ENCODE results near the gene CRYGN. TPM values are rescaled to one million over a fixed set of nuclear protein-coding genes. Genes with fewer than 3 reads are reported as not detected.

Gene CRYGN
- total RNA-seq, 2 experiments from 2014 or later: 0.35 TPM; not detected in 1

DNA sequence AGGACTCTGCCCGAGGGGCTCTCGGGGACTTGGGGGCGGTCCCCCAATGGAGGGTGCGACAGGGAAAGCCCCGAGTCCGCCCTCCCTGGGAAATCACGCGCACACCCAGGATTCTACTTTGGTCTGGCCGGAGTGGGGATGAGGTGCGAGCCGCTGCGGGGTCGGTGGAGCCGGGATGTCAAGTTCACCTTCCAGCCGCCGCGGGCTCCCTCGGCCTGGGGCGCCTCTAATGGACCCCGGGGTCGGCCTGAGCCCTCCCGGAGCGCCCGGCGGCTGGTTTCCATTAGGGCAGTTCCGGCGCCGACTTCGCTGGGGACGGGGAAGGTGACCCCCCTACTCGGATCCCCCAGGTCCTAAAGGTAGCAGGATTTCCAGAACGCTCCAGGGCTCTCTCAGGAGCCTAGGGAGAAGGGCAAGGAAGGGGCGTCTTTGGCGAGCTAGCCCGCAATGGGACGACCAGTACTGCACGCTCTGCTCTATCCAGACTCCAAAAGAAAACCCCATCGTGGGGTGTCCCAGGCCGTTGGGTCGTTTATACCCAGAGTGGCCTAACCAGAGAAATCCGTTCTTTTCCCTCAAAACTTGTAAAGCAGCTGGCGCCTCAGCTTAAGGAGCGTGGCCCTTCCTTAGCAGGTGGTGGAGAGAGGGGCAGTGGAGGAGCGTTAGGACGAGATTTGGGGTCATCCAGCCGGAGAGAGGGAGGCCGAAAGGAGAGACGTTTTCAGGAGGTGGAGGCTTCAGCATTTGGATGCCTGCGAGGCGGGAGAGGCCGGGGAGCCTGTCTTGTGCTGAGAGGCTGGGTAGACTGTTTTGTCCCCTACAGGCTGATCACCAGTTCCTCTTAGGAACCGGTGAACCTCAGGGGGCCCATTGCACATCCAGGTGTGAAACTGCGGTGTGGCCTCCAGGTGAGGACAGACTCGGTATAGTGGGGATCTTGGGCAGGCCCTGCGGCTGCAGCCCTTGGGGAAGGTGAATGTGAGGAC, 29.2 kb downstream of the CRYGN start:
- Mint-ChIP-seq H3K4me3 (peak overlapping the region; percentile 13), H3K4me1 (peaks cover 26% of the 10 kb centered on the region), H3K9me3 (no peaks in the 10 kb centered on the region), H3K27ac (no peak overlapping the region), H3K36me3 (ENCODE audit: low read depth) (peaks cover 6% of the 10 kb centered on the region), H3K27me3 (peaks cover 53% of the 10 kb centered on the region)
- CTCF ChIA-PET: interaction anchor here (1.2 kb wide), 1 partner anchor 95 kb away, joined by 4 read pairs; no protein-coding TSS in a partner anchor
- DNase-seq: no peak
- POLR2A ChIA-PET: interaction anchor here (1.7 kb wide), 1 partner anchor 109 kb away, joined by 7 read pairs; the partner anchor contains the start of gene RHEB

DNA sequence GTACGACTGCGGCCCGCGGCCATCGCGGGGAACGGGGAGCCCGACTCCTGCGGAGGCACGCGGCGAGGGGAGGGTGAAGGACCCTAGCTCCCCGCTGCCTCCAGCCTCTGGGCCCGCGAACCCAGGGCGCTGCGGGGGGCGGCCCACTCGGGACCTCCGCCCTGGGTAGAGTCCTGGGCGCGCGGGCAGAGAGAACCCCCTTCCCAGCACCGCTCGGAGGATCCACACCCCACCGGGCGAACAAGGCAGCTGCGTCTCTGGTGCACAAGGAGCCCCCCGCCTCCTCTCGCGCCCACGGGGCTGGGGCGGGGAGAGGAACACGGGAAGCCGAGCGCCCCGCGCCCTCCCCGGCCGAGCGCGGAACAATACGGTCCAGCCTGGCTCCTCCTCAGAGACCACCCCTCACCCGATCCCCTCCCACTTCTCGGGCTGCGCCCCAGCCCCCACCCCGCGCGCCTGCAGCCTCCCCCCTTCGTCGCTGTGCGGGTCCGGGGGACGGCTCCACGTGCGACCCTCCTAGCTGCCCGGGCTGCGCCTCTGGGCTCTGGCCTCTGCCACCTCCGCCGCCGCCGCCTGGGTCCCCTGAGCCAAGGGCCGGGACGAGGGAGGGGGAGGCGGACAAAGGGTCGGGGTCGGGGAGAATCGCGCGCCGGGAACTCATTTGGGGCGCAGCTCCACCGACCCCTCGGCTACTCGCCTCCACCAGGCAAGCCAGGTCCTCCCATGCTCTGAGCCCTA, 30.1 kb downstream of the CRYGN start, which contains the start of gene WDR86:
TSS of gene WDR86 (minus strand) at position 372 of the 738 bp plus-strand sequence. CDS start 449 bp downstream, outside the sequence.
- H3K27me3 Mint-ChIP-seq: peaks cover 50% of the 10 kb centered on the region

DNA sequence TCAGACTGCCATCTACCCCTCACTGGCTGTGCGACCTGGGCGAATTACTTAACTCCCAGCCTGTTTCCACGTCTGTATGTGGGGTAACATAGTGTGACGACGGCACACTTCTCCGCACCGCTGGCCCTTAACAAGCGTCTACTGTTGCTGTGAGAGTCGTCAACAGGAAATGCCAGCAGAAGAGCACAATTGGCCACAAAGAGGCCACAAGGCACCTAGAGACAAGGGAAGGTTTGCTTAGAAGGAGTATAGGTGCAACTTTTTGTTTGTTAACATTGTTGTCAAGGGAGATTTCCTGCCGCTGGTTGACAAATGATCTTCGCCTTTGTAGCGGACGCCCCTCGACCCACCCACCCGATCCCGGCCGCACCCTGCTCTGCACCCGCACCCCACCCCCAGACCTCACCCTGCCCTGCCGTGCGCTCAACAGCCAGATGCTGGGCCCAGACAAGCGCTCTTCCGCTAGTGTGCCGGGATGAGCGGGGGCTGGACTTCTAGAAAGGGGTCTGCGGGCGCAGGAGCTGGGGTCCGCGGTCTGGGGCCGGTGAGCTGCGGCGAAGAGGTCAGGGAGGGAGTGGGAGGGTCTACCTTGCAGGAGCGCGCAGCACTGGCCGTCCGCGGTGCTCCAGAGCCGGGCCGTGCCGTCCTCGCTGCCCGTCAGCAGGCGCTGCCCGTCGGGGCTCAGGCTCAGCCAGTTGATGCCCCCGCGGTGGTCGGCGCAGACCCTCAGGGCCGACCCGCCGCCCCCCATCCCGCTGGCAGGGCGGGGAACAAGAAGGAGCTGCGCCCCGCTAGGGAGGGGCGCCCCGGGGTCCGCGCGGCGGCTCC, 30.9 kb downstream of the CRYGN start:
- Mint-ChIP-seq H3K4me1 (peaks cover 26% of the 10 kb centered on the region), H3K27ac (peak overlapping the region; percentile 68), H3K36me3 (ENCODE audit: low read depth) (peaks cover 6% of the 10 kb centered on the region), H3K4me3 (peak overlapping the region; percentile 65), H3K27me3 (peaks cover 44% of the 10 kb centered on the region), H3K9me3 (no peaks in the 10 kb centered on the region)
- ChIA-PET CTCF (no interaction called here), POLR2A (interaction anchor here (0.9 to 1.7 kb wide), 2 partner anchors 21 to 111 kb away, joined by 3 to 7 read pairs; partner anchors contain the start of gene RHEB)
- peak; percentile 68 for DNase-seq

More for the DNA sequence above, 30.1 kb downstream of the CRYGN start, which contains the start of gene WDR86:
- POLR2A ChIA-PET: interaction anchor here (0.9 to 1.7 kb wide), 2 partner anchors 21 to 110 kb away, joined by 3 to 7 read pairs; partner anchors contain the start of gene RHEB
- Mint-ChIP-seq H3K9me3 (no peaks in the 10 kb centered on the region), H3K4me1 (peaks cover 26% of the 10 kb centered on the region), H3K36me3 (ENCODE audit: low read depth) (peaks cover 6% of the 10 kb centered on the region), H3K27ac (peak within 1 kb of the TSS; percentile 68), H3K4me3 (peak within 1 kb of the TSS; percentile 65)
- CTCF ChIA-PET: no interaction called here
- DNase-seq: no peak

DNA sequence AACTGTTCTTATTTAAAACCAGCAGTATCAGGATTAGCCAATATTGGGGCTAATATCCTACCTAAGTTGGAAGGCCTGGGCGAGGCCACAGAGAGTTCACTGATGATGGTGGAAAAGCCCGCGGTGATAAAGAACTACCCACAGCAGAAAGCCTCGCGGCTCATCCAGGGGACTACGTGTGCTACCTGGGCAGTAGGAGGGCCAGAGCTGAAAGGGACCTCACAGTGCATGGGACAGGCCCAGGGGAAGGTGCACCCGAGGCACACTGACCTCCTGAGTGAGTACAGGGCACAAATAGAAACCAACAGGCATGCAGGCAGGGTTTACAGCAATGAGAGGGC, 31.5 kb downstream of the CRYGN start:
- H3K9me3 Mint-ChIP-seq: no peaks in the 10 kb centered on the region
- H3K27ac Mint-ChIP-seq: peak overlapping the region; percentile 68
- H3K36me3 Mint-ChIP-seq (ENCODE audit: low read depth): peaks cover 6% of the 10 kb centered on the region
- peaks cover 26% of the 10 kb centered on the region for H3K4me1 Mint-ChIP-seq
- DNase-seq: no peak
- ChIA-PET POLR2A (no interaction called here), CTCF (no interaction called here)
- peak overlapping the region; percentile 65 for H3K4me3 Mint-ChIP-seq
- H3K27me3 Mint-ChIP-seq: peaks cover 40% of the 10 kb centered on the region

DNA sequence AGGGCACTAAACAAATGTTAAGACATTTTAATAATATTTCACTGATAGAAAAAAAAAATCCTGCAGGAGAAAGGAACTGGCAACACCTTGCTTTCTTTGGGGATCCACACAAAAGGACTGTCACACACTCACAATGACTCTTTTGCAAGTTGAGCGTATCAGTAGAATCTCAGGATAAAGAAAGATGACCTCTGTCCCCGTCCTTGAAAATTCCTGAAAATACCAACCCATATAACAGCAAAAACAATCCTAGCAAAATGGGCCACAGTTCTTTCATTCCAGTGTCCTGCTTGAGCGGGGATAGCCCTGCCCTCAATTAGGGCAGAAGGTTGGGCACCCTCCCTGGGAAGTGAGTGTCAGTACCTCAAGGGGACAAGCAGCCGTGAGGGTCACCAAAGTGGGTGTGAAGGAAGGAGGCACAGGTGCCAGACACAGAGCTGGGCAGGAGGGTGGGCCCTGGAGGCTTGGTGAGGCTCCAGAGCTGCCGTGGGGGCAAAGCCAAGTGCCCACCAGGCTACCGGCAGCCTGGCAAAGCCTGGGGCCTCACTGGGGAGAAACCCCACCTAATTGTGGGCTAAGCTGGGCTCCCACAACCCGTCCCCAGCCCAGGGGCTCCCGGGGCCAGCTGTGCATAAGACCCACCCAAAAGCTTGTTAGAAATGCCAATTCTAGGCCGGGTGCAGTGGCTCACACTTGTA, 32.9 kb downstream of the CRYGN start:
- Mint-ChIP-seq H3K4me3 (no peak overlapping the region), H3K27ac (no peak overlapping the region), H3K9me3 (no peaks in the 10 kb centered on the region), H3K36me3 (ENCODE audit: low read depth) (peaks cover 3% of the 10 kb centered on the region), H3K27me3 (peaks cover 29% of the 10 kb centered on the region), H3K4me1 (peaks cover 27% of the 10 kb centered on the region)
- DNase-seq: no peak
- ChIA-PET POLR2A (no interaction called here), CTCF (no interaction called here)

DNA sequence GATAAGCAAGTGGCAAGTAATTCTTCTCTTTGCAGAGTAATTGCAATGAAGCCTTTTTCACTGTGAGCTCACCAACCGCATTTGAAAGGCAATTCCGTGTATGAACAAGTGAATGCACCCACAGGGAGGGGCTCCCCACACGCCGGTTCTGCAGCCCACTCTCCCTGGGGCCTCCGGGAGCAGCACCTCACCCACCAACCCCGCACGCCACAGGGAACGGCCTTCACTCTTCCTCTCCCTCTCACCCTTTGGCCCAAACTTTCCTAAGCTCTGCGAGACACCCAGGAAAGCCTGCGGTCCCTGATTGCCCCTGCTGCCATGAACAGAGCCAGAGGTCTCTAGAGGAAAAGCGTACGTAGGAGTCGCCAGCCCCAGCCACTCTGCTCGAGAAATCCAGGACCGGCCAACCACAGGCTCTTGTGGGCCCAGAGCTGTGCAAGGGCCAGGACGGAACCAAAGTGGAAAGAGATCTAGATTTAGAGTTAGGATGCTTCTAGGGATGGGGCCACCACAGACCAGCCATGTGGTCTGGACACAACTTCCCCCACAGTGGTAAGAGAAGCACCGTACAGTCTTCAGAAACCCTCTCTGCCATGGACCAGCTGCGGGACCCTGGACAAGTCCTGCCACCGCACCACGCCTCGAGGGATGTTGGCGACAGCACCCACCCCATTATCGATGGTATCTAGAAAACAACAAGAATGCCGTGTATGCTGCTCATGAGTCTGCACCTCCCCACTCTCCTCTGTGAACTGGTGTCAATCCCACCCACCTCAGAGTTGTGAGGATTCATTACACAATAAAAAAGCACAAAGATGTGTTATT, 33.7 kb downstream of the CRYGN start:
- Mint-ChIP-seq H3K4me3 (no peak overlapping the region), H3K4me1 (peaks cover 27% of the 10 kb centered on the region), H3K27me3 (peaks cover 21% of the 10 kb centered on the region), H3K36me3 (ENCODE audit: low read depth) (peaks cover 3% of the 10 kb centered on the region), H3K9me3 (no peaks in the 10 kb centered on the region), H3K27ac (no peak overlapping the region)
- ChIA-PET CTCF (no interaction called here), POLR2A (no interaction called here)
- no peak for DNase-seq

DNA sequence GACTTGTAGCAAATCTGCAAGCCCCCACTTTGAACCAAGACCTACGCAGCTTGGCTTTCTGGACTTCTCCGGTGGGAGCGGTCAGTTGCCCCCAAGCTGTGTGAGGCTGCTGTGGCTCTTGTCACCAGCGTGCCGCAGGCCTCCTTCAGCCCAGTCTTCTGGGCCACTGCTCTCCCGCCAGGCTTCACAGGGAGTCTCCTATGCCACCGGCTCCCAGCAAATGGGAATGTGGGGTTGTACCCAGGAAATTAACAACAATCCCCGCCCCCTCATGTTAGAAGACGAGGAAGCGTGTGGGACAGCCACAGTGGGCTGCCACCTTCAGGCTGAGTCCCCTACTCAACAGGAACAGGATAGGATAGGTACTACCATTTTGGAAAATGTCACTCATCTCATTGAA, 34.4 kb downstream of the CRYGN start:
- ChIA-PET POLR2A (no interaction called here), CTCF (no interaction called here)
- no peaks in the 10 kb centered on the region for H3K9me3 Mint-ChIP-seq
- H3K27ac Mint-ChIP-seq: no peak overlapping the region
- H3K27me3 Mint-ChIP-seq: peaks cover 15% of the 10 kb centered on the region
- H3K4me3 Mint-ChIP-seq: no peak overlapping the region
- no peaks in the 10 kb centered on the region for H3K36me3 Mint-ChIP-seq (ENCODE audit: low read depth)
- peaks cover 23% of the 10 kb centered on the region for H3K4me1 Mint-ChIP-seq
- DNase-seq: no peak

DNA sequence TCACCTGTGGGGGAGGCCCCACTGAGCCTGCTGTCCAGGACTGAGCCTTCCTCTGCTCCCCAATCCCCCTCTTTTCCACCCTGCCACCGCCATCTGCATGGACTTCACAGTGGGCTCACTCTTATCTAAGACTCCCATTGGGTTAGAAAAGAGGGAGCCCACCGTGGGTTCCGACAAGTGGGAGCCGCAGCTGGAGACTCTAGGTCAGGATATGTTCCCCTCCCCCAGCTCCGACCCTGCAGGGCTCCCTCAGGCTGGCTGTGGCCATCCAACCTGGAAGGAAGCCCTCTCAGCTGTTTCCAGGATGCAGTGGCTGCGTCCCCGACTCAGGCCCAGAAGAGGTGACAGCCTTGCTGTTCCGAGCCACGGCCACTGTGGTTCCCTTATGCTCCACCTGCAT, 34.9 kb downstream of the CRYGN start:
- CTCF ChIA-PET: no interaction called here
- no peaks in the 10 kb centered on the region for H3K9me3 Mint-ChIP-seq
- H3K27me3 Mint-ChIP-seq: peaks cover 10% of the 10 kb centered on the region
- H3K4me1 Mint-ChIP-seq: peaks cover 21% of the 10 kb centered on the region
- no peaks in the 10 kb centered on the region for H3K36me3 Mint-ChIP-seq (ENCODE audit: low read depth)
- POLR2A ChIA-PET: no interaction called here
- no peak overlapping the region for H3K27ac Mint-ChIP-seq
- DNase-seq: no peak
- H3K4me3 Mint-ChIP-seq: no peak overlapping the region

DNA sequence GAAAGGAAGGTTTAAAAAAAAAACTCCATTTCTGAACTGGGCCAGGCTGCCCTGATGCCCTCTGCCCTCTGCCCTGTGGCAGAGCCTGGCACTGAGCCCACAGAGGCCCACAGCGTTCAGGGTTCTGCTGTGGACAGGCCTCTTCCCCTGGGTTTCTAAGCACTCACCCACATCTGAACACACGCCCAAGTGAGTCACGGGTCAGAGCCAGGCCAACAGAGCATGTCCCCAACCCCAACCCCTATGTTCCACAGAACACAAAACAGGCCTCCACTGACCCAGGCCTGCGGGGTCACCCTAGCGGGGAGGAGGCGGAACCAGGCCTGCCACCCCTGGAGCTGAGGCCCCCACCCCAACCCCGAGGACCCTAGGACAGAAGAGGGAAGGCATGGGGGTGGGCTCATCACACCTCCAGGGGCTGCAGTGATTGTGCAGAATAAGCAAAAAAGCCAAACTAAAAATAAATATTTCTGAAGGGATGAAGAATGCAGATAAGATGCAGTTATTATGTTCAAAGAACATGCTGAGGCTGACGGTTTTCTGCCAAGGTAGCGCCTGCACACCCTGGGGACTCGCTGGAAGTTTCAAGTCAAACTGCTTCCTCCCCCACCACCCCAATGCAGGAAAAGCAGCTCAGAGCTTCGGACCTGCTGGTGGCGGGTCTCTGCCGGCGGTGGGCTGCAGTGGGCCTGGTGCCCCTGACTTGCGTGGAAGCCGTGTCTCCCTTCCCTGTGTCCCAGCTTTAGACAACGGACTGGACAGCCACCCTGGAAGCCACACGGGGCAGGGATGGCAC, 35.5 kb downstream of the CRYGN start:
- Mint-ChIP-seq H3K27ac (no peak overlapping the region), H3K4me1 (peaks cover 21% of the 10 kb centered on the region), H3K9me3 (no peaks in the 10 kb centered on the region), H3K27me3 (peaks cover 10% of the 10 kb centered on the region), H3K4me3 (no peak overlapping the region), H3K36me3 (ENCODE audit: low read depth) (no peaks in the 10 kb centered on the region)
- ChIA-PET CTCF (no interaction called here), POLR2A (no interaction called here)
- DNase-seq: no peak

DNA sequence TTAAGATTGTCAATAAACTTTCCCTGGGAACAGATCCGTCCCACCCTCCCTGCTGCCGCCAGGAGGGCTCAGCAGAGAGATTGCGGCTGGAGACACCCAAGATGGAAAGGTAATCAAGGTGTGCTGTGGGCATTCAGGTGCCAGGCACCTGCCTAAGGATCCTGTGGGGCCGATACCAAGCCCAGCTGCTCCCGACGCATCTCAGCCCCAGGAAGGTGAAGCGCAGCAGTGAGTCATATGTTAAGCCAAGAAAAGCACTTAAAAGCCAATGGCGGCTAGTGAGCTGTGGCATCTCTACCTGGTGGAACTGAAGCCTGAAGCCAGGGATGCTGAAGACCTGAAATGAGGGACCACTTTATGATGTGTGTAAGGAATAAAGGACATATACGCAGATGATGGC, 36.2 kb downstream of the CRYGN start:
- DNase-seq: no peak
- POLR2A ChIA-PET: no interaction called here
- H3K27ac Mint-ChIP-seq: peak overlapping the region; percentile 35

More for the DNA sequence above, 36.2 kb downstream of the CRYGN start:
- CTCF ChIA-PET: no interaction called here
- Mint-ChIP-seq H3K9me3 (peaks cover under 1% of the 10 kb centered on the region), H3K27me3 (peaks cover 8% of the 10 kb centered on the region), H3K36me3 (ENCODE audit: low read depth) (no peaks in the 10 kb centered on the region), H3K4me3 (no peak overlapping the region), H3K4me1 (peaks cover 17% of the 10 kb centered on the region)

Data from activated CD4-positive, alpha-beta memory T cell treated with anti-CD3 and anti-CD28 coated beads, Interleukin-2, amount 10 ng/mL, durations not matched to agents 7 days and 5 days (primary cell).